ENCODE measurements around the gene SYCE3.
"Not testable (repeated sequence)": the region's sequence is repeated elsewhere in the genome, so short reads cannot be mapped to it uniquely, and the experiment has no call there.

SYCE3 gene

DNA sequence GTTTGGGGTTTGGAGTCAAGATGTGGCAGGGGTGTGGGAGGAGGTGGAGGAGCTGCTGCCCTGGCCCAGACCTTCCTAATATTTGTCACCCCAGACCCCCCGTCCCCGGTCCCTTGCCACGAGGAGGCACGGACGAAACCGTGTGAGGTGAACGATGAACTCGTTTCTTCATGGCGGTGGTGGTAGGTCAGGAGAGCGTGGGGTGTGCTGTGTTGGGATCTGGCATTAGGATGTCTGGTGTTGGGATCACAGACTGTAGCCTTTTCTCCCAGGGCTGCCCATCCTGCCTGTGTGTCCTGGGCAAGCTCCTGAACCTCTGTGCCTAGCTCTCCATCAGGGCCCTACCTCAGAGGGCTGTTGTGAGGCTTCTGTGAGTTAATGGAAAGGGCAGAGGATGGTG lies 46.3 kb upstream of the SYCE3 start:
- TF ChIP-seq, protein P1, sequence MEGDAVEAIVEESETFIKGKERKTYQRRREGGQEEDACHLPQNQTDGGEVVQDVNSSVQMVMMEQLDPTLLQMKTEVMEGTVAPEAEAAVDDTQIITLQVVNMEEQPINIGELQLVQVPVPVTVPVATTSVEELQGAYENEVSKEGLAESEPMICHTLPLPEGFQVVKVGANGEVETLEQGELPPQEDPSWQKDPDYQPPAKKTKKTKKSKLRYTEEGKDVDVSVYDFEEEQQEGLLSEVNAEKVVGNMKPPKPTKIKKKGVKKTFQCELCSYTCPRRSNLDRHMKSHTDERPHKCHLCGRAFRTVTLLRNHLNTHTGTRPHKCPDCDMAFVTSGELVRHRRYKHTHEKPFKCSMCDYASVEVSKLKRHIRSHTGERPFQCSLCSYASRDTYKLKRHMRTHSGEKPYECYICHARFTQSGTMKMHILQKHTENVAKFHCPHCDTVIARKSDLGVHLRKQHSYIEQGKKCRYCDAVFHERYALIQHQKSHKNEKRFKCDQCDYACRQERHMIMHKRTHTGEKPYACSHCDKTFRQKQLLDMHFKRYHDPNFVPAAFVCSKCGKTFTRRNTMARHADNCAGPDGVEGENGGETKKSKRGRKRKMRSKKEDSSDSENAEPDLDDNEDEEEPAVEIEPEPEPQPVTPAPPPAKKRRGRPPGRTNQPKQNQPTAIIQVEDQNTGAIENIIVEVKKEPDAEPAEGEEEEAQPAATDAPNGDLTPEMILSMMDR (IDR thresholded peaks at IDR 0.05; ENCODE audit: low read length, missing control alignments): no peak
- no peak overlapping the region for H3K4me3 ChIP-seq (replicated peaks; ENCODE audit: low read depth, low read length)
- DNase-seq (ENCODE audit: low read depth): no peak

DNA sequence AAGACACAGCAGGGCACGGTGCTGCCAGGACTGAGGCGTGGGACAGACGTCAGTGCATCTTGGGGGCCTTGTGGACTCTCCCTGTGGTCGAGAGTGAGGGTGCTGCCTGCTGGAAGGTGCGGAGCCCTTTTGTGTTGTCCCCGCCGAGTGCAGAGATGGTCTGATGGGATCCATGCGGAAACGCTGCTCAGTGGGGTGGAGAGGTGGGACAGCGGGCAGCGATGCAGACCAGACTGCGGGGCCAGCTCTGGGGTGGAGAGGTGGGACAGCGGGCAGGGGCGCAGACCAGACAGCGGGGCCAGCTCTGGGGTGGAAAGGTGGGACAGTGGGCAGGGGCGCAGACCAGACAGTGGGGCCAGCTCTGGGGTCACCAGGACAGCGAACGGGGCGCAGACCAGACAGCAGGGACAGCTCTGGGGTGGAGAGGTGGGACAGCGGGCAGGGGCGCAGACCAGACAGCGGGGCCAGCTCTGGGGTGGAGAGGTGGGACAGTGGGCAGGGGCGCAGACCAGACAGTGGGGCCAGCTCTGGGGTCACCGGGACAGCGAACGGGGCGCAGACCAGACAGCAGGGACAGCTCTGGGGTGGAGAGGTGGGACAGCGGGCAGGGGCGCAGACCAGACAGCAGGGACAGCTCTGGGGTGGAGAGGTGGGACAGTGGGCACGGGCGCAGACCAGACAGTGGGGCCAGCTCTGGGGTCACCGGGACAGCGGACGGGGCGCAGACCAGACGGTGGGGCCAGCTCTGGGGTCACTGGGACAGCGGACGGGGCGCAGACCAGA lies 45.5 kb upstream of the SYCE3 start:
- DNase-seq (ENCODE audit: low read depth); H3K4me3 ChIP-seq (replicated peaks; ENCODE audit: low read depth, low read length): not testable (repeated sequence)

DNA sequence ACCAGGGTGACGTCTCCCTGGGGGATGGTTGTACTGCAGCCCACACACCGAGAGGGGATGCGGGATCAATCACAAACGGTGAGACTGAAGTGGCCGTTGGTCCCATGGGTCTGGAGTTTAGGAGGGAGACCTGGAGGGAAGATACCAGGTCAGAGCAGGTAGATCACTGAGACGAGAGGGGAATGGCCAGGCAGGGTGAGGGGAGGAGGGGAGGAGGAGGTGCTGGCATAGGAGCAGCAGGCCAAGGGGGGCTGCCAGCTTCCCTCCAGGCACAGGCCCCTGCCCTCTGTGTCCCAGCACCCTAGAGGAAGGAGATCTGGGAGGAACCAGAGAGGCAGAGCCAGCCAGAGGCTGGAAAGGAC lies 44.9 kb upstream of the SYCE3 start:
- TF ChIP-seq, protein P1 (IDR thresholded peaks at IDR 0.05; ENCODE audit: low read length, missing control alignments): no peak
- no peak for DNase-seq (ENCODE audit: low read depth)
- H3K4me3 ChIP-seq (replicated peaks; ENCODE audit: low read depth, low read length): no peak overlapping the region

DNA sequence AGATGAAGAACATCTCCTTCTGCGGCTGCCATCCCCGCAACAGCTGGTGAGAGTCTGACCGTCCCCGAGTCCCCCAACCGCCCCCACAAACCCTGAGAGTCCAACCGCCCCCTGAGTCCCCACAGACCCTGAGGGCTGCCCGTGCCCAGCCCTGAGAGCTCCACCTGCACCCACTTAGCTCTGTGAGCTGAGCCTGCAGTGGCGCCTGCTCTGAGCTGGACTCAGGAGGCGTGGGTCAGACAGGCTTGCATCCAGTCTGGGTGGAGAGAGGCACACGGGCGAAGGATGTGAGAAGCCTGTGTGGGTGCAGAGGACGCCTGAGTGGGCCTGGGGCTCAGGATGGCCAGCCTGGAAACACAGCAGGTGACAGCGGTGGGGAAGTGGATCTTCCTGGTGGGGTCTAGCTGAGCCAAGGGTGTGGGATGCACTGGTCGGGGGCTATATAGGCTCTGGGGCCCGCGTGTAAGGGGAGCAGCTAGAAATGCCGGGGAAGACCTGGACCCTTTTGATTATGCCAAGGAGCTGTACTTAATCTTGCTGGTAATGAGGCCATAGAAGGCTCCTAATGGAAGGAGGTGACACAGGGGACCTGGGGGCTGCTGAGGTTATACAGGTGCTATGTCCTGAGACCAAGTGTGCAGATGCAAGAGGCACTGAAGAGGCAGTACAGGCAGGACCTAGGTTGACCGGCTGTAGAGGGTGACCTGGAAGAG lies 44.4 kb upstream of the SYCE3 start:
- no peak overlapping the region for H3K4me3 ChIP-seq (replicated peaks; ENCODE audit: low read depth, low read length)
- DNase-seq (ENCODE audit: low read depth): no peak
- TF ChIP-seq, protein P1 (IDR thresholded peaks at IDR 0.05; ENCODE audit: low read length, missing control alignments): no peak

DNA sequence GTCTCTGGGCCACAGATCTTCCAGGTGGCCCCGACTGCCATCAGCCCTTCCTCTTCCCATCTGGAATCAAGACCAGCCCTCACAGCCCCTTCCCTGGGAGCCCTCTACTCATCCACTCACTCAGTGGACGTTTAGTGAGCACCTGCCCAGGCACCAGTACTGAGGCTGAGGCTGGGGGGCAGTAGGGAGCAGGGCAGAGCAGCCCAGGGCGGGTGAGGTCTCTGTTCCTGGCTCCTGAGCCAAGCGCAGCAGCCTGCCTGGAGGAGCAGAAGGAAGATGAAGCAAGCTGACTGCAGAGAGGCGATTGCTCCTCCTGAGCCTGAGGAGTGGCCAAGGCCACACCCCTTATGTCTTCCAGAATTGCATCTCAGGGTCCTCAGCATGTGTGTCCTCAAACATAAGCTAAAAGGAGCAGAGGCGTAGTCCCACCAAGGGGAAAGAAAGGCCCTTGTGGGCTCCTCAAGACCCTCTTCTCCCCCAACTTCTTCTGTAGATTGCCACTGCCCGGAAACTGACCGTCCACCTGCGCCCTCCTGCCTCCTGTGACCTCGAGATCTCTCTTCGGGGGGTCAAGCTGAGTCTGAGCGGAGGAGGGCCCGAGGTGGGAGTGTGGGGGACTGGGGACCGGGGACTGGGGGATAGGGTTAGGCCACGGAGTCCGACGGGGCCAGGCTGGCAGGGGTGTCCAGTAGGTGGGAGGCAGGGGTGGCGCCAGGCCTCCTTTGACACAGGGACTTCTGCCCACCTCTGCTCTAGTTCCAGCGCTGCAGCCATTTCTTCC lies 43.6 kb upstream of the SYCE3 start:
- TF ChIP-seq, protein P1 (IDR thresholded peaks at IDR 0.05; ENCODE audit: low read length, missing control alignments): no peak
- no peak overlapping the region for H3K4me3 ChIP-seq (replicated peaks; ENCODE audit: low read depth, low read length)
- no peak for DNase-seq (ENCODE audit: low read depth)

DNA sequence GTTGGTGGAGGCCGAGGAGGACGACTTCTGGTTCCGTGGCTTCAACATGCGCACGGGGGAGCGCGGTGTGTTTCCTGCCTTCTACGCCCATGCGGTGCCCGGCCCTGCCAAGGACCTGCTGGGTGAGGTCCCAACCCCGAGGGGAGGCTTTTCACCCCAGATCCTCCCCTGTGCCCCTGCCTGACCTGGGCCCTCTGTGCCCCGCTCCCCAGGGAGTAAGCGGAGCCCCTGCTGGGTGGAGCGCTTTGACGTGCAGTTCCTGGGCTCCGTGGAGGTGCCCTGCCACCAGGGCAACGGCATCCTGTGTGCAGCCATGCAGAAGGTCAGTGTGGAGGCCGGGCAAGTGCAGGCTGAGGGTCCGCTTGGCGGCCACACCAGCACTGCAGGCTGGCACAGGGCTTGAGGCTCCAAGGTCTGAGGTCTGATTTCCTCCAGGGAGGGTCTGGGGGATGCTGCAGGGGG lies 42.9 kb upstream of the SYCE3 start:
- H3K4me3 ChIP-seq (replicated peaks; ENCODE audit: low read depth, low read length): no peak overlapping the region
- TF ChIP-seq, protein P1 (IDR thresholded peaks at IDR 0.05; ENCODE audit: low read length, missing control alignments): no peak
- DNase-seq (ENCODE audit: low read depth): no peak

DNA sequence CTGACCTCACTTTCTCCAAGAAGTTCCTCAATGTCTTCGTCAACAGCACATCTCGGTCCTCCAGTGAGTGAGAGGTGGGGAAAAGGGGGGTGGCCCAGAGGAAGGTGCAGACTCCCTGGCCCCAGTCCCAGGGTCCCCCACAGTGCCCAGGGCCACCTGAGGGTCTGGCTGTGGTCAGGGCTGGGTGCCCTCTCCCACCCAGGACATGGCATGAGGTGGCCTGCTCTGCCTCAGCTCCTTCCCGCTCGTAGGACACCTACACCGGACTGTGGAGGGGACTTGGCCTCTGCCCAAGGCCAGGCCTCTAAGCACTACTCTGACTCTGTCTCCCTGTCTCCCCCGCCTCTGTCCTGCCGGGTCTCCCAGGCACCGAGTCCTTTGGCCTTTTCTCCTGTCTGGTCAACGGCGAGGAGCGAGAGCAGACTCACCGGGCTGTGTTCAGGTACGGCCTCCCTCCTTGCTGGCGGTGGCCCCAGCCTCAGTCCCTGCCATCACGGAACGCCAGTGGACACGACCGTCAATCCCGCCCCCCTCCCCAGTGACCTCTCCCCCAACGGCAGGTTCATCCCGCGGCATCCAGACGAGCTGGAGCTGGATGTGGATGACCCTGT lies 42.4 kb upstream of the SYCE3 start:
- TF ChIP-seq, protein P1 (IDR thresholded peaks at IDR 0.05; ENCODE audit: low read length, missing control alignments): no peak
- H3K4me3 ChIP-seq (replicated peaks; ENCODE audit: low read depth, low read length): no peak overlapping the region
- DNase-seq (ENCODE audit: low read depth): no peak

Measured in fibroblast of pulmonary artery (primary cell).